Choroid plexus epithelial cell (primary cell): ENCODE measurements around the gene TMC1.

ENCODE experiments used
- DNase-seq: peaks from one replicate; pipeline ENCODE4 v3.0.0-alpha.2; 2010; ENCODE audit warnings: low read depth
- H3K4me3 ChIP-seq: 2 replicates; pipeline ENCODE4 v1.5.1; 2011; ENCODE audit warnings: low read depth, mild to moderate bottlenecking, control low read depth, low read length, moderate library complexity
- CTCF ChIP-seq: conservative IDR thresholded peaks from 2 replicates; pipeline ENCODE4 v1.5.1; 2011; ENCODE audit warnings: low read depth, mild to moderate bottlenecking, control low read depth, inconsistent platforms, low read length, moderate library complexity

TMC1 gene

GRCh38 chr9:72586388-72587130 is 65.2 kb downstream of the TMC1 start:
- peak; percentile 36 for TF ChIP-seq CTCF
- peak; percentile 88 for DNase-seq
- no peak overlapping the region for H3K4me3 ChIP-seq

- no peak for DNase-seq
- no peak for TF ChIP-seq CTCF
These were observed 66.9 kb downstream of the TMC1 start for GRCh38 chr9:72588336-72588735.

GRCh38 chr9:72589667-72590521 is 68.5 kb downstream of the TMC1 start:
- no peak for TF ChIP-seq CTCF
- DNase-seq, result peak; percentile 50
- no peak overlapping the region for H3K4me3 ChIP-seq

More at GRCh38 chr9:72588336-72588735, 66.9 kb downstream of the TMC1 start:
- no peak overlapping the region for H3K4me3 ChIP-seq

GRCh38 chr9:72590824-72591223 is 69.4 kb downstream of the TMC1 start:
- no peak overlapping the region for H3K4me3 ChIP-seq
- no peak for TF ChIP-seq CTCF
- DNase-seq, result no peak

- DNase-seq, result peak; percentile 85
- TF ChIP-seq CTCF, result peak; percentile 73
- H3K4me3 ChIP-seq, result no peak overlapping the region
These were observed 71.3 kb downstream of the TMC1 start for GRCh38 chr9:72592502-72593403.

GRCh38 chr9:72596451-72597180 is 75.2 kb downstream of the TMC1 start:
- no peak for DNase-seq

More at GRCh38 chr9:72596451-72597180, 75.2 kb downstream of the TMC1 start:
- no peak for TF ChIP-seq CTCF
- H3K4me3 ChIP-seq, result no peak overlapping the region
